ENCODE results near the gene SYTL3.

Gene SYTL3

GRCh38 chr6:158783851-158784250, 134.0 kb downstream of the SYTL3 start:
- TF ChIP-seq, protein P1, sequence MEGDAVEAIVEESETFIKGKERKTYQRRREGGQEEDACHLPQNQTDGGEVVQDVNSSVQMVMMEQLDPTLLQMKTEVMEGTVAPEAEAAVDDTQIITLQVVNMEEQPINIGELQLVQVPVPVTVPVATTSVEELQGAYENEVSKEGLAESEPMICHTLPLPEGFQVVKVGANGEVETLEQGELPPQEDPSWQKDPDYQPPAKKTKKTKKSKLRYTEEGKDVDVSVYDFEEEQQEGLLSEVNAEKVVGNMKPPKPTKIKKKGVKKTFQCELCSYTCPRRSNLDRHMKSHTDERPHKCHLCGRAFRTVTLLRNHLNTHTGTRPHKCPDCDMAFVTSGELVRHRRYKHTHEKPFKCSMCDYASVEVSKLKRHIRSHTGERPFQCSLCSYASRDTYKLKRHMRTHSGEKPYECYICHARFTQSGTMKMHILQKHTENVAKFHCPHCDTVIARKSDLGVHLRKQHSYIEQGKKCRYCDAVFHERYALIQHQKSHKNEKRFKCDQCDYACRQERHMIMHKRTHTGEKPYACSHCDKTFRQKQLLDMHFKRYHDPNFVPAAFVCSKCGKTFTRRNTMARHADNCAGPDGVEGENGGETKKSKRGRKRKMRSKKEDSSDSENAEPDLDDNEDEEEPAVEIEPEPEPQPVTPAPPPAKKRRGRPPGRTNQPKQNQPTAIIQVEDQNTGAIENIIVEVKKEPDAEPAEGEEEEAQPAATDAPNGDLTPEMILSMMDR (IDR thresholded peaks at IDR 0.05; ENCODE audit: borderline replicate concordance, insufficient read depth, low read depth, low read length): no peak
- H3K4me3 ChIP-seq (ENCODE audit: low read depth, low read length): no peak overlapping the region

DNA sequence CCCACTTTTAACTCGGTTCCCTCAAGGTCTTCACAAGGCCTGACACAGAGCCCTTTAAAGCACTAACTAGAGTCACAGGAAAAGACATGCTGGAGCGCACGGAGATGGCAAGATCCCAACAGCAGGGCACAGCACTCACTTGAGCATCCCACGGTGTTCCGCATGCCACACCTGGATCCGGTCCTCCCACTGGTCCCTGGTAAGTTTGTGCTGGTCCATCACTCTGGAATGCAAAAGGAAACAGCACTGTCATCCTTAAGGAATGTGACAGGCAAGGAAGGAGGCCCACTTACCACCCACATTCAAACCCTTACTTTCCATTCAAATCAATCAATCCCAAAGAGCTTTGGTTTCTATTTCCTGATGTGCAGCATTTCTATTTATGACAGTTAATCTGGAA, 134.7 kb downstream of the SYTL3 start:
- TF ChIP-seq, protein P1 (IDR thresholded peaks at IDR 0.05; ENCODE audit: borderline replicate concordance, insufficient read depth, low read depth, low read length): no peak
- no peak overlapping the region for H3K4me3 ChIP-seq (ENCODE audit: low read depth, low read length)

DNA sequence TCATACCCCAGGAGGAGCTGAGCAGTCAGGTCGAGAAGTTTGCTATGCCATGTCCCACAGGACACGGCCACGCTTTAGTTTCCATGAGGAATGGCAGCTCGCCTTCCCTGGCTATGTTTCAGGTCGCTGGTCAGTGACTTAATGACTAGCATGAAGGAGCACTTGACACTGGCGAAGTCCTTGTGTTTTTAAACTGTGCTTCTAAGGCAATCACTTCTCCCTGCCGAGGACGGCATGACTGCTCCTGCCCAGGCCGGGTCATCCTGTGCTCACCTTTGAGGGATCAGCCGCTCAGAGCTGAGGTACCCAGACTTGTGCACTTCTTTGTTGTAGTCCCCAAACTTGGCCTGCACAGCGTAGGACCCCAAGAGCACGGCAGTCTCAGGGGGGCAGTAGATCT, 135.2 kb downstream of the SYTL3 start:
- TF ChIP-seq, protein P1 (IDR thresholded peaks at IDR 0.05; ENCODE audit: borderline replicate concordance, insufficient read depth, low read depth, low read length): no peak
- H3K4me3 ChIP-seq (ENCODE audit: low read depth, low read length): no peak overlapping the region

GRCh38 chr6:158786645-158787304, 136.9 kb downstream of the SYTL3 start:
- H3K4me3 ChIP-seq (ENCODE audit: low read depth, low read length): no peak overlapping the region
- TF ChIP-seq, protein P1 (IDR thresholded peaks at IDR 0.05; ENCODE audit: borderline replicate concordance, insufficient read depth, low read depth, low read length): no peak

DNA sequence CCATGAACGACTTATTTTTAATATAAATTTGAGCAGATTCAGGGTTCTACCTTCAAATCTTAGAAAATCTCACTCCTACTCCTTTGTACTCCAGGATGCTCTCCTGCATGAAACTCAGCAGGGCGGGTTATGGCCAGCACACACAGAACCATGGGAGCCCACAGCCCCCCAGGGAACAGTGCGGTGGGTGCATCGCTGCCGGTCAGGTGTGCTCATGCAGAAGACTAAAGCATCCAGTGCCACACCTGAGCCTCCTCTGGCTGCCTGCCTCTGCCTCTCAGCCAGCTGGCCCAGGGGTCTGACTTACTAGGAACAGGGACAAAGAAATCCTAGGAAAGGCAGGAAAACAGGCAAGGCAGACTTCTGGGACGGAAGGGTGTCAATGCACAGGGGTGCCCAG, 137.5 kb downstream of the SYTL3 start:
- TF ChIP-seq, protein P1 (IDR thresholded peaks at IDR 0.05; ENCODE audit: borderline replicate concordance, insufficient read depth, low read depth, low read length): no peak

DNA sequence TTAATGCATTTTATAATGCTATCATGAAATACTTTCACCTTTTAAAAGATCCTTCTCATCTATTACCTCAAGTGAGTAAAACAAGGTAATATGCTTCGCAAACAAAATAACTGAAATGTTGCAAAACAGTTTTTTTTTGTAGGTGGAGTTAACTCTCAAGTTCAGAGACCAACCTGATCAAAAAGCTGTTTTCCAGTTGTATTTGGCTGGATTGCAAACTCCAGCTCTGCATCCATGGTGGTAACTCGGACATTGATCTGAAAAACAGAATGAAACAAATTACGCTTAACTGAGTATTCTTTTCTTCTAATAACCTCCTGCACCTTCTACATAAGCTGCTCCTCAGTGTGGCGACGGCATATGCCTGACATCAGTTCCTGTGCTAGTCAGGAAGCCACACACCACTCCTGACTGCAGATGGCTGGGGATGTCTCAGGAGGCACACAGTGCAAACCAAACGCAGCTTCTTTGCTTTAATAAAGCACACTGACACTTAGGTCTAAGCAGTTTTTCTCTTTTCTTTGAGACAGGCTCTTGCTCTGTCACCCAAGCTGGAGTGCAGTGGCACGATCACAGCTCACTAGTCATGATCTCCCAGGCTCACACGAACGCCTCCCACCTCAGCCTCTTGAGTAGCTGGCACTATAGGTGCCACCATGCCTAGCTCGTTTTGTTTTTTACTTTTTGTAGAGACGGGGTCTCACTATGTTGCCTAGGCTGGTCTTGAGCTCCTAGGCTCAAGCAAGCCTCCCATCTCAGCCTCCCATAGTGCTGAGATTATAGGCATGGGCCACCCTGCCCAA, 139.5 kb downstream of the SYTL3 start:
- TF ChIP-seq, protein P1 (IDR thresholded peaks at IDR 0.05; ENCODE audit: borderline replicate concordance, insufficient read depth, low read depth, low read length): no peak
- H3K4me3 ChIP-seq (ENCODE audit: low read depth, low read length): no peak overlapping the region

More for the DNA sequence above, 137.5 kb downstream of the SYTL3 start:
- no peak overlapping the region for H3K4me3 ChIP-seq (ENCODE audit: low read depth, low read length)

Measured in GM12875 (cell line).